HG02588 (cell line): ENCODE results near the gene ACIN1.

Experiments used
- ATAC-seq: cut with Tn5 transposase; IDR thresholded peaks from one replicate; pipeline ENCODE4 v1.9.1; 2021; ENCODE audit warnings: mild to moderate bottlenecking, moderate library complexity; ENCODE audit not compliant: unreplicated experiment

The ACIN1 gene

DNA sequence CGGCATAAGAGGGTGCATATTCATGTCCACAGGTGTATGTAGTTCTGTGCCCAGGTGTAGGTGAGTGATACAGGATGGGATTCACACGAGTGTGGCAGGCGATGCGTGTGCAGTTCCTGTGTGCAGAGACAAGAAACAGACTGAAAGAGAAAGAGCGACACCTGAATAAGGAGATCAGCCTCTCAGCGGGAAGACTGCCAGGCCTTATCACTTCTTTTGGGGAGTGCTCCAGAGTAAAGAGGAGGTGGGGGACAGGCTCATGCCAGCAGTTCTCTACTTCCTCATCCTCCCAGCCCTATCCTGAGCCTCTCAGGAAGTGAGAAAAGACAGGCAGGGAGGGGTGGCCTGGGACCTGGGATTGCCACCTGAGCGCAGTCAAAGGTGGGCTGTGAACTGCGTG is 50.1 kb downstream of the ACIN1 start:
- no peak for ATAC-seq

- ATAC-seq: no peak
Measured at GRCh38 chr14:23043754-23044153, 51.2 kb downstream of the ACIN1 start.

DNA sequence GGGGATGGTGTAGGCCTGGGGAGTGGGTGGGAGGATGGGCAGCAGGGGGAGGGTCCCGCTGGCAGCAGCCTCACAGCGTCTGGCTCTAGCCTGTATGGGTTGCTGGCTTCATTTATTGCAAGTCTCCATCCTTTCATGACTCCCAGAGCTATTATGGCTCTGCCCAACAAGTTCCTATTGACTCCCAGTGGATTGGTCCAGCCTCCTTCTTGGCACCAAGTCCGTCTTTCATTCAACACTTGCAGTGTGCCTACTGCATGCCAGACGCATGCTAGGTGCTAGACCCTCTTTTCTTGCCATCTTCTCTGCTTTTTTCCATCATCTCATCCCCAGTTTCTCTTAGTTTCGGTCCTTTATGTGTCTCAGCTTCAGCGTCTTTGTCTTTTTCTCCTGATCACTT is 51.8 kb downstream of the ACIN1 start:
- no peak for ATAC-seq

- ATAC-seq: no peak
Measured at GRCh38 chr14:23042162-23042965, 52.6 kb downstream of the ACIN1 start, which contains the start of gene PSMB11. Gene PSMB11 (plus strand): TSS chr14:23042212. CDS start chr14:23042226, 14 bp downstream.

- no peak for ATAC-seq
Measured at GRCh38 chr14:23041729-23042128, 53.2 kb downstream of the ACIN1 start.

- no peak for ATAC-seq
Measured at GRCh38 chr14:23040100-23040499, 54.8 kb downstream of the ACIN1 start.

DNA sequence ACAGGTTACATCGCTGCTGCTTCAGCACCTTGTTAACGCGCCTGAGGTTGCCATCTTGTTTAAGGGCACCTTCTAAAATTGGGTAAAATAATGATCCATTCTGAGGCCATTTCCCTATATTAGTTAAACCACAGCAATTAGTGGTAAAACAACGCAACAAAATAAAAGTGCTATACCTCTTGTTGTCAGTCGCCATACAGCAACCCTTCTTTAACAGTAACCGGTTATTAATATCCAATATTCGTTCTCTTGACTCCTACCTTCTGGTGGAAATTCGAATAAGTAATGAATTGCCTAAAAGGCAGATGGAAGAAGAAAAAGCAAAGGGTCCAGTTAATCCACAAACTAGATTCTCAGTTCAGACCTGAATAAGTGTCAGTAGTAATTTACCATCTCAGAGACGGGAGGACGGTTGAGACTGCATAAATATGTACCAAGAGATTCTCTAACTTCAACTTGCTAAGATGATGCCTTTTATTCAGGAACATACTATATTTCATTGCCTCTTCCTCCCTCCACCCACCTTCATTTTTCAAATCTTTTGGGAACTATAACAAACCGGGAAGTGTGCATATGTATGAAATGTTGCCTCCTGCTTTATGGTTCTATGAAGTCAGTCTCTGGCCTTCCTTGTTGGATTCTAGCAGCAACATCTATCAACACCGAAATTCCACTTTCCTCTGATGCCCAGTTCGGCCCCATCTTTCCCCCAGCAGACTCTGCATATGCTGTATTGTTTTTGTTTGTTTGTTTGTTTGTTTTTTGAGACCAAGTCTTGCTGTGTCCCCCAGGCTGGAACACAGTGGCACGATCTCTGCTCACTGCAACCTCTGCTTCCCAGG is 59.4 kb downstream of the ACIN1 start:
- ATAC-seq: no peak

DNA sequence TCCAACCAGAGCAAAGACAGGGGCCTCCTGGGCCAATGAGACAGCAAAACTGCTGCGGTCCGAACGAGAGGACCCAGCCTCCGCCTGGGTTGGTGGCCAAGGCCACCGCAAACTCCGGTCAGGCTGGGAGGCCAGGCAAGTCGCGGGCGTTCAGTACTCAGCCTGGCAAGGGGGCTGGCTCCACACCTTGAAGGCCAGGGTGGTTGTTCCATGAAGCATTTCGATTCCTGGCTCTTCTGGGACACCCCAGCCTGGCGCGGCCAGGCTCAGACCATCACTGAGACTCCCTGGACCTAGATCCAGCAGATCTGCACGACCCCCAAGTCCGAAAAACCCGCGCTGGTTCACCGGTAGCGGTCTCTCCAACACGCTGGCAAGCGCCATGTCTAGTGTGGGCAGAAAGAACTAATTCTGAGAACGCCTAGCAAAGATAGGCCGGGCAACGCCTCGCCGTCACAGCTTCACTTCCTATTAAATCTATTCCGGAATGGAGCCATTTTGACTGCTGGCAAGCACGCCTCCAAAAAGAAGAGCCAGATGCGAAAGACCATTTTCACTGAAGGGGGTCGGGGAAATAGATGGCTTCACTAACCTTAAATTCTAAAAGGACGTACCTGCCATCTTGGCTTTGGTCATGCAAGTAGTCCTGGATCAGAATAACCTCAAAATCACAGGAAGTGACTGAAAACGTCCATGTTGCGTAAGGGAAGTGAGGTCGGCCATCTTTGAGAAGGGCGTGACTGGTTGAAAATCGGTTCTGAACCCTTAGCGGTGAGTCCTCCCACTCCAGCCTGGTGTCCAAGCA is 60.2 kb downstream of the ACIN1 start, which contains the start of gene PSMB5:
PSMB5 (minus strand) TSS at position 403 of the 805 bp plus-strand sequence; CDS start at position 384, 19 bp downstream.
- peak; percentile 95 for ATAC-seq

DNA sequence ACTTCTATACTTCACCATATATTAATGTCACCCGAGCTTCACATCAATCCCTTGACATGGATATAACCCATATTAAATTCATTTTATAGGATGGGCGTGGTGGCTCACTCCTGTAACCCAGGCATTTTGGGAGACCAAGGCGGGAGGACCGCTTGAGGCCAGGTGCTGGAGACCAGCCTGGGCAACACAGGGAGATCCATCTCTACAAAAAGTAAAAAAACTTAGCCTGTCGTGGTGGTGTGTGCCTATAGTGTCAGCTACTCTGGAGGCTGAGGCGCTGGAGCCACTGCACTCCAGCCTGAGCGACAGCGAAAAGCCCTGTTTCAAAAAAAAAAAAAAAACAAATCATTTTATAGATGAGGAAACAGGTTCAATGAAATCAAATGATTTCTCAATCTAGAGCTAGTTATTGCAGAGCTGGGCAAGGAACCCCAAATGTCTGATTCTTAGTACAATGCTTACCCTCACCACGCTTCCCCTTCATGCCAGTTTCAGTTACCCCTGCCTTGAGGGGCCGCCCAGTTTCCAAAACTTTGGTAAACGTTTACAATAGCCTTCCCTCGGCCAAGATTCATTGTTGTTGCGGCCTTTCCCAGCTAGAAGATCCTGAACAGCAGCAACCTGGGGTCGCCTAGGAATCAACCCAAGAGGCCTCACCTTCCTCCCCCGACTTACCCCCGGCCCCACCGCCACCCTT is 61.0 kb downstream of the ACIN1 start:
- ATAC-seq: no peak

DNA sequence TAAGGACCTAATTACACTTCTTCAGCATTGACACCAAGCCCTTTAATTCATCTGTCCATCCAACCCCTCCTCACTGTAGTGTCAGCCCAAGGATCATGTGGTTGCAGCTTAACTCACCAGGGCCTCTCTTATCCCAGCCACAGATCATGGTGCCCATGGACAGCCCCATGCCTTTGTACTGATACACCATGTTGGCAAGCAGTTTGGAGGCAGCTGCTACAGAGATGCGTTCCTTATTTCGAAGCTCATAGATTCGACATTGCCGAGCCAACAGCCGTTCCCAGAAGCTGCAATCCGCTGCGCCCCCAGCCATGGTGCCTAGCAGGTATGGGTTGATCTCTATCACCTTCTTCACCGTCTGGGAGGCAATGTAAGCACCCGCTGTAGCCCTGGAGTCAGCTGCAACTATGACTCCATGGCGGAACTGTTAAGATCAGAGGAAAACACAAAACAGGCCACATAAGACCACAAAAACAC is 61.6 kb downstream of the ACIN1 start:
- no peak for ATAC-seq

- ATAC-seq: no peak
Measured at GRCh38 chr14:23030936-23031335, 64.0 kb downstream of the ACIN1 start.

- no peak for ATAC-seq
Measured at GRCh38 chr14:23028799-23029198, 66.1 kb downstream of the ACIN1 start.

DNA sequence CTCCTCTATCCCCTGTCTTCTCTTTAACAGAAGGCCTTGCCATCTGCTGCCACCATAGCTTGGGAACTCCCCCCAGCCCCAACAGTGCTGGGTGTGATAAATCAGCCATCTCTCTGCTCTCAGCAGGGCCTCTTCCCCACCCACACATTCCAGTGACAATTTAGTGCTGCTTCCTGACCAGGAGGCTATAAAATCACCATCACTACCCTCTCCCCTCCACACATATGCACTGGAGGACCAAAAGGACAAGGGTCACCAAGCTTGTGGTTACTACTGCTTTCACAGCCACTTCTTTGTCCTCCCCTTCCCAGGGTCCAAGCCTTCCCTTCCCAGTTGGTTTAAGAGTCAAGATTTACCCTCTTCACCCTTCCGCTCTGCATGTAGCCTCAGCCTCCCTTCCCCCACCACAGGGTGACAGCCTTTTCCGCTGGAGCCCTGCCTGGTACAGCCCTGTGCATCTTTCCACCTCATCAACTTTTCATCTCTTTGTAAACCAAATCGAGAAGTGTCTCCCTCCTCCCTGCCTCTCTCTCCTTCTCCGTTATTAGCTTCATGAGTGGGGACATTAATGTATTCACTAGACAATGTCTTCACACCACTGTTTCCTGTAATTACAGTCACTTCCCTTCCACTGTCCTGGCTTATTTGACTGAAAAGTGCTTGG is 69.7 kb downstream of the ACIN1 start:
- no peak for ATAC-seq

- ATAC-seq: no peak
Measured at GRCh38 chr14:23024612-23025075, 70.3 kb downstream of the ACIN1 start.

DNA sequence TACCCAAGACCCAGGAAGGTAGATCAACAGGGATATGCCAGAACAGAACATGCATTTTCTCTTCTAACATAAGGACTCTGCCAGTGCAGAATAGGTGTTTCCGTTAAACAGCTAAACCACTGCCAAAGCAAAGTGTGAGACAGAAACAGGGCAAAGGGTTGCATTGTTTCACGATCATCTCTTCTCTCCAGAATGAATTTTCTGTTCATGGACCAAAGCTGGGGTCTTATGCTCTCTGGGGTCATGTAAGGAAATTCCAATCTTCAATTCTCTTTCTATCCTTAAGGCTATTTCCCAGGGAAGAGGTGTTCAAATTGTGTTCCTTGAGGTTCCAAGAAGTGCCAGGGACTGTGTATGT is 71.2 kb downstream of the ACIN1 start:
- no peak for ATAC-seq

- ATAC-seq: no peak
Measured at GRCh38 chr14:23023022-23023794, 71.7 kb downstream of the ACIN1 start.

- ATAC-seq: no peak
Measured at GRCh38 chr14:23021889-23022442, 73.0 kb downstream of the ACIN1 start.

- no peak for ATAC-seq
Measured at GRCh38 chr14:23021434-23021833, 73.5 kb downstream of the ACIN1 start.
